ENCODE results near the gene IQCM.

IQCM gene

DNA sequence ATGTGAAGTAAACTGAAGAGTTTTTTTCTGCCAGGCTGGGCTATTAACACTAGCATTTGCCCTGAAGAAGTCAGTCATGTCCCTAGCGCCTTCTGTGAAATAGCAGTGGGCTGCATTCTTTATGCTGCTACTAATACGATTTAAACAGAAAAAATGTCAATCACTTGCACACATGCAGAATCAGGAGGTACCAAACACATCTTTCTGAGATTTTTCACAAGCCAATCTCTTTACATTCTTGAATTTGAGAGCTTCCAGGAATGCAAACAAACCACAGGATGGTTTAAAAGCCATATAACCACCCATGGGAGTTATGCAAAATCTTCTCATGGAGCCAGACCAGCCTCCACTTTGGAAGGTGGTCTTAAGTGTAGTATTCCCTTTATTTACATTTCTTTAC lies 220.1 kb downstream of the IQCM start:
- H3K9ac ChIP-seq (ENCODE audit: low read depth, low read length, poor library complexity, severe bottlenecking), result no peak overlapping the region

DNA sequence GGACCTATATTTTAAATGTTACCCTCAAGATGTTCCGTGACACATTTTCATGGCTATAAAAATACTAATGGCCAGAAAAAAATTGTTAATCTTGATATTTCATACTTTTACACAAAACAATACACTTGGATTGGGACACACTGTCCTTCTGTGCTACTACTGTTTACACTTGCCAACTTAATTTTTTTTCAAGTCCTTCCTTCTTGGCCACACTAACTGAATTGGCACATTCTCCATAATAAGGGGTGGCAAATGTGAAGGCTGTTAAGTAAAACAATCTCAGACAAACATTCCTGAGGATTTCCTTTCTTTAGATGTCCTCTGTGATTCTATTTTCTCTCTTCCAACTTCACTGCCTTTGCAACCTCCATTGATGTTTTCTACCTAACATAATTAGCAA lies 225.8 kb downstream of the IQCM start:
- no peaks in the 10 kb centered on the region for H3F3A ChIP-seq (ENCODE audit: low read depth)
- no peak for TF ChIP-seq EZH2phosphoT487 (IDR thresholded peaks at IDR 0.05; ENCODE audit: borderline replicate concordance)
- TF ChIP-seq, protein P1, sequence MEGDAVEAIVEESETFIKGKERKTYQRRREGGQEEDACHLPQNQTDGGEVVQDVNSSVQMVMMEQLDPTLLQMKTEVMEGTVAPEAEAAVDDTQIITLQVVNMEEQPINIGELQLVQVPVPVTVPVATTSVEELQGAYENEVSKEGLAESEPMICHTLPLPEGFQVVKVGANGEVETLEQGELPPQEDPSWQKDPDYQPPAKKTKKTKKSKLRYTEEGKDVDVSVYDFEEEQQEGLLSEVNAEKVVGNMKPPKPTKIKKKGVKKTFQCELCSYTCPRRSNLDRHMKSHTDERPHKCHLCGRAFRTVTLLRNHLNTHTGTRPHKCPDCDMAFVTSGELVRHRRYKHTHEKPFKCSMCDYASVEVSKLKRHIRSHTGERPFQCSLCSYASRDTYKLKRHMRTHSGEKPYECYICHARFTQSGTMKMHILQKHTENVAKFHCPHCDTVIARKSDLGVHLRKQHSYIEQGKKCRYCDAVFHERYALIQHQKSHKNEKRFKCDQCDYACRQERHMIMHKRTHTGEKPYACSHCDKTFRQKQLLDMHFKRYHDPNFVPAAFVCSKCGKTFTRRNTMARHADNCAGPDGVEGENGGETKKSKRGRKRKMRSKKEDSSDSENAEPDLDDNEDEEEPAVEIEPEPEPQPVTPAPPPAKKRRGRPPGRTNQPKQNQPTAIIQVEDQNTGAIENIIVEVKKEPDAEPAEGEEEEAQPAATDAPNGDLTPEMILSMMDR (conservative IDR thresholded peaks at IDR 0.05; ENCODE audit: low read length), result no peak
- H3K9me3 ChIP-seq (ENCODE audit: insufficient read depth, low read depth, low read length), result no peaks in the 10 kb centered on the region
- H3K36me3 ChIP-seq (ENCODE audit: insufficient read depth, low read length), result no peaks in the 10 kb centered on the region
- H3K79me2 ChIP-seq (ENCODE audit: insufficient read depth, low read length), result no peaks in the 10 kb centered on the region
- no peaks in the 10 kb centered on the region for H4K20me1 ChIP-seq (ENCODE audit: insufficient read depth, low read length, poor library complexity, severe bottlenecking)
- H3K4me3 ChIP-seq (ENCODE audit: low read length, poor library complexity, severe bottlenecking), result no peak overlapping the region
- no peak overlapping the region for H3K9ac ChIP-seq (ENCODE audit: low read depth, low read length, poor library complexity, severe bottlenecking)
- no peaks in the 10 kb centered on the region for H3K27me3 ChIP-seq (ENCODE audit: insufficient read depth, low read length, poor library complexity, severe bottlenecking)
- H3K9me2 ChIP-seq (replicated peaks; ENCODE audit: low read depth, low read length), result no peaks in the 10 kb centered on the region
- H3K4me1 ChIP-seq (ENCODE audit: insufficient read depth, low read length, poor library complexity, severe bottlenecking), result no peaks in the 10 kb centered on the region
- H3K4me2 ChIP-seq (ENCODE audit: low read depth, low read length, poor library complexity, severe bottlenecking), result no peak overlapping the region
- no peak overlapping the region for H2AFZ ChIP-seq (ENCODE audit: low read length)

More for the DNA sequence above, 220.1 kb downstream of the IQCM start:
- TF ChIP-seq EZH2phosphoT487 (IDR thresholded peaks at IDR 0.05; ENCODE audit: borderline replicate concordance), result no peak
- TF ChIP-seq, protein P1 (conservative IDR thresholded peaks at IDR 0.05; ENCODE audit: low read length), result no peak
- no peaks in the 10 kb centered on the region for H3F3A ChIP-seq (ENCODE audit: low read depth)
- no peak overlapping the region for H3K4me3 ChIP-seq (ENCODE audit: low read length, poor library complexity, severe bottlenecking)
- H3K79me2 ChIP-seq (ENCODE audit: insufficient read depth, low read length), result no peaks in the 10 kb centered on the region
- H3K36me3 ChIP-seq (ENCODE audit: insufficient read depth, low read length), result no peaks in the 10 kb centered on the region
- H3K4me2 ChIP-seq (ENCODE audit: low read depth, low read length, poor library complexity, severe bottlenecking), result no peak overlapping the region
- H3K4me1 ChIP-seq (ENCODE audit: insufficient read depth, low read length, poor library complexity, severe bottlenecking), result no peaks in the 10 kb centered on the region
- no peaks in the 10 kb centered on the region for H3K9me3 ChIP-seq (ENCODE audit: insufficient read depth, low read depth, low read length)
- H2AFZ ChIP-seq (ENCODE audit: low read length), result no peak overlapping the region
- no peaks in the 10 kb centered on the region for H4K20me1 ChIP-seq (ENCODE audit: insufficient read depth, low read length, poor library complexity, severe bottlenecking)
- no peaks in the 10 kb centered on the region for H3K9me2 ChIP-seq (replicated peaks; ENCODE audit: low read depth, low read length)
- H3K27me3 ChIP-seq (ENCODE audit: insufficient read depth, low read length, poor library complexity, severe bottlenecking), result no peaks in the 10 kb centered on the region

DNA sequence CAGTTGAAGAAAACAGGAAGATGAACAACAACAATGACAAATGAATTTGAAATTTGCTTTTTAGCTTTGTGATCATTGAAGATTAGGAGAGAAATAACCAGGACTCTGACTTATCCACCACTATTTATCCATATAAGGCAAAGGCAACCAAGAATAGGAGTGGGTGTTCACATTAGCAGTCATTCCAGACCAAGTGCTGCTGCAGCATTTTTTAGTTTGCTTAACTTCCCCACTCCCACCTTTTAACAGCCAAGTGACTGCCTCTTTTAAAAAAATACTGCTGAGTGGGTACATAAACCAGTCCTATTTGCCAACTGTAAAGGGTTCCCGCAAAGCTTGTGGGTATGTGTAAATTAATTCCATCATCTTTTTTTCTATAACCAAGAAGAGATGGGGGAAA lies 230.9 kb downstream of the IQCM start:
- no peak overlapping the region for H3K4me3 ChIP-seq (ENCODE audit: low read length, poor library complexity, severe bottlenecking)
- H3K4me2 ChIP-seq (ENCODE audit: low read depth, low read length, poor library complexity, severe bottlenecking), result no peak overlapping the region
- no peak overlapping the region for H3K9ac ChIP-seq (ENCODE audit: low read depth, low read length, poor library complexity, severe bottlenecking)
- no peaks in the 10 kb centered on the region for H3K36me3 ChIP-seq (ENCODE audit: insufficient read depth, low read length)
- H3F3A ChIP-seq (ENCODE audit: low read depth), result no peaks in the 10 kb centered on the region
- TF ChIP-seq, protein P1 (conservative IDR thresholded peaks at IDR 0.05; ENCODE audit: low read length), result no peak
- no peak for TF ChIP-seq EZH2phosphoT487 (IDR thresholded peaks at IDR 0.05; ENCODE audit: borderline replicate concordance)
- H3K9me2 ChIP-seq (replicated peaks; ENCODE audit: low read depth, low read length), result no peaks in the 10 kb centered on the region
- no peaks in the 10 kb centered on the region for H3K27me3 ChIP-seq (ENCODE audit: insufficient read depth, low read length, poor library complexity, severe bottlenecking)
- no peaks in the 10 kb centered on the region for H4K20me1 ChIP-seq (ENCODE audit: insufficient read depth, low read length, poor library complexity, severe bottlenecking)
- H3K4me1 ChIP-seq (ENCODE audit: insufficient read depth, low read length, poor library complexity, severe bottlenecking), result no peaks in the 10 kb centered on the region
- H3K9me3 ChIP-seq (ENCODE audit: insufficient read depth, low read depth, low read length), result no peaks in the 10 kb centered on the region
- no peak overlapping the region for H2AFZ ChIP-seq (ENCODE audit: low read length)
- no peaks in the 10 kb centered on the region for H3K79me2 ChIP-seq (ENCODE audit: insufficient read depth, low read length)

Data from Loucy (cell line).